WTC11 (cell line): ENCODE data around the gene HIVEP2. TPM values are rescaled to one million over a fixed set of nuclear protein-coding genes. Genes with fewer than 3 reads are reported as not detected.

ENCODE experiments used
- CREM ChIP-seq: sonication (generic); formaldehyde crosslinking; IDR thresholded peaks from 2 replicates; pipeline ENCODE4 v1.8.1; 2022; ENCODE audit warnings: mild to moderate bottlenecking, missing genetic modification reagents, moderate library complexity
- CTCF ChIP-seq: fragments of 200-600 bp; IDR thresholded peaks from 2 replicates; pipeline ENCODE4 v1.8.0; 2022; ENCODE audit warnings: antibody characterized with exemption
- E2F1 ChIP-seq: sonication (generic); formaldehyde crosslinking; IDR thresholded peaks from 2 replicates; pipeline ENCODE4 v1.8.0; 2022; ENCODE audit warnings: mild to moderate bottlenecking, missing genetic modification reagents
- ESRRA ChIP-seq: sonication (generic); formaldehyde crosslinking; IDR thresholded peaks from 2 replicates; pipeline ENCODE4 v1.8.1; 2022; ENCODE audit warnings: mild to moderate bottlenecking, missing genetic modification reagents, borderline replicate concordance
- FOXJ3 ChIP-seq: sonication (generic); formaldehyde crosslinking; IDR thresholded peaks from 2 replicates; pipeline ENCODE4 v1.9.0; 2021; ENCODE audit warnings: missing genetic modification reagents, mild to moderate bottlenecking, borderline replicate concordance
- FOXK1 ChIP-seq: sonication (generic); formaldehyde crosslinking; IDR thresholded peaks from 2 replicates; pipeline ENCODE4 v1.8.0; 2022; ENCODE audit warnings: mild to moderate bottlenecking, moderate library complexity, missing genetic modification reagents
- GABPB1 ChIP-seq: sonication (generic); formaldehyde crosslinking; IDR thresholded peaks from 2 replicates; pipeline ENCODE4 v1.8.1; 2023; ENCODE audit warnings: mild to moderate bottlenecking, missing genetic modification reagents
- HMGXB4 ChIP-seq: sonication (generic); formaldehyde crosslinking; IDR thresholded peaks from 2 replicates; pipeline ENCODE4 v1.8.1; 2023; ENCODE audit warnings: mild to moderate bottlenecking, moderate library complexity, missing genetic modification reagents
- IRF1 ChIP-seq: sonication (generic); formaldehyde crosslinking; IDR thresholded peaks from 2 replicates; pipeline ENCODE4 v1.8.0; 2023; ENCODE audit warnings: missing genetic modification reagents
- IRF2 ChIP-seq: sonication (generic); formaldehyde crosslinking; IDR thresholded peaks from 2 replicates; pipeline ENCODE4 v1.8.0; 2022; ENCODE audit warnings: low read depth, missing genetic modification reagents, borderline replicate concordance
- JUN ChIP-seq: sonication (generic); formaldehyde crosslinking; IDR thresholded peaks from 2 replicates; pipeline ENCODE4 v1.8.0; 2023; ENCODE audit warnings: mild to moderate bottlenecking, missing genetic modification reagents
- KAT7 ChIP-seq: sonication (generic); formaldehyde crosslinking; IDR thresholded peaks from 2 replicates; pipeline ENCODE4 v1.8.1; 2023; ENCODE audit warnings: missing genetic modification reagents, mild to moderate bottlenecking, borderline replicate concordance
- NFATC4 ChIP-seq: fragments of 250-450 bp; sonication (Bioruptor Pico); IDR thresholded peaks from 2 replicates; pipeline ENCODE4 v1.9.0; 2021; ENCODE audit warnings: mild to moderate bottlenecking
- OVOL2 ChIP-seq: fragments of 250-450 bp; sonication (Bioruptor Pico); IDR thresholded peaks from 2 replicates; pipeline ENCODE4 v1.9.0; 2021; ENCODE audit warnings: mild to moderate bottlenecking, borderline replicate concordance
- PRRX2 ChIP-seq: fragments of 250-450 bp; sonication (Bioruptor Pico); IDR thresholded peaks from 2 replicates; pipeline ENCODE4 v1.8.0; 2021; ENCODE audit warnings: mild to moderate bottlenecking
- RELA ChIP-seq: sonication (generic); formaldehyde crosslinking; IDR thresholded peaks from 2 replicates; pipeline ENCODE4 v1.8.1; 2022; ENCODE audit warnings: missing genetic modification reagents, mild to moderate bottlenecking, borderline replicate concordance
- TCF7 ChIP-seq: sonication (generic); formaldehyde crosslinking; IDR thresholded peaks from 2 replicates; pipeline ENCODE4 v1.8.0; 2022; ENCODE audit warnings: mild to moderate bottlenecking, low read depth, missing genetic modification reagents, moderate library complexity
- TEAD4 ChIP-seq: sonication (generic); formaldehyde crosslinking; IDR thresholded peaks from 2 replicates; pipeline ENCODE4 v1.8.0; 2022; ENCODE audit warnings: mild to moderate bottlenecking, missing genetic modification reagents
- ZBTB21 ChIP-seq: sonication (generic); formaldehyde crosslinking; IDR thresholded peaks from 2 replicates; pipeline ENCODE4 v1.8.1; 2023; ENCODE audit warnings: mild to moderate bottlenecking, missing genetic modification reagents, borderline replicate concordance
- ZNF121 ChIP-seq: sonication (generic); formaldehyde crosslinking; IDR thresholded peaks from 2 replicates; pipeline ENCODE4 v1.8.0; 2023; ENCODE audit warnings: missing genetic modification reagents
- ZNF138 ChIP-seq: sonication (generic); formaldehyde crosslinking; conservative IDR thresholded peaks from 2 replicates; pipeline ENCODE4 v1.8.1; 2022; ENCODE audit warnings: mild to moderate bottlenecking, moderate library complexity, missing genetic modification reagents
- ZNF396 ChIP-seq: fragments of 250-450 bp; sonication (Bioruptor Pico); IDR thresholded peaks from 2 replicates; pipeline ENCODE4 v1.8.0; 2021; ENCODE audit warnings: mild to moderate bottlenecking, moderate library complexity, borderline replicate concordance
- total RNA-seq: library from RNA; stranded (reverse); gene quantifications from 3 replicates; pipeline ENCODE4 v1.2.3, GENCODE V29; 2021
- TF ChIP-seq, protein P1 (sequence below): fragments of 250-450 bp; sonication (Bioruptor Pico); conservative IDR thresholded peaks from 2 replicates; pipeline ENCODE4 v1.9.0; 2021; ENCODE audit warnings: mild to moderate bottlenecking
- TF ChIP-seq, protein P2 (sequence below): sonication (generic); formaldehyde crosslinking; IDR thresholded peaks from 2 replicates; pipeline ENCODE4 v1.8.0; 2022; ENCODE audit warnings: mild to moderate bottlenecking, missing genetic modification reagents
- TF ChIP-seq, protein P3 (sequence below): sonication (generic); formaldehyde crosslinking; IDR thresholded peaks from 2 replicates; pipeline ENCODE4 v1.8.1; 2022; ENCODE audit warnings: low read depth, missing genetic modification reagents, borderline replicate concordance

HIVEP2 gene
- total RNA-seq, 1 experiment from 2014 or later, result 11.5 TPM

GRCh38 chr6:142926494-142927270 is 18.3 kb downstream of the HIVEP2 start (continued):
- TF ChIP-seq PRRX2 (CRISPR knock-in tag) (no peak), TEAD4 (CRISPR knock-in tag) (no peak), FOXJ3 (no peak), FOXK1 (CRISPR knock-in tag) (0 out of 2 replicates have a peak, but pooled peaks have one; percentile 21), KAT7 (peak; percentile 75; the same call in 1 of the 2 replicates), ZBTB21 (CRISPR knock-in tag) (no peak), ZNF396 (no peak), ZNF121 (CRISPR knock-in tag) (no peak), OVOL2 (CRISPR knock-in tag) (no peak), IRF2 (no peak), RELA (CRISPR knock-in tag) (no peak), ZNF138 (no peak), TCF7 (no peak), ESRRA (CRISPR knock-in tag) (0 out of 2 replicates have a peak, but pooled peaks have one; percentile 25), GABPB1 (peak; percentile 79), JUN (CRISPR knock-in tag) (no peak), CREM (no peak), CTCF (no peak), NFATC4 (CRISPR knock-in tag) (no peak), IRF1 (CRISPR knock-in tag) (no peak), HMGXB4 (CRISPR knock-in tag) (no peak; the same call in 1 of the 2 replicates), E2F1 (CRISPR knock-in tag) (no peak)
- TF ChIP-seq, protein P1, sequence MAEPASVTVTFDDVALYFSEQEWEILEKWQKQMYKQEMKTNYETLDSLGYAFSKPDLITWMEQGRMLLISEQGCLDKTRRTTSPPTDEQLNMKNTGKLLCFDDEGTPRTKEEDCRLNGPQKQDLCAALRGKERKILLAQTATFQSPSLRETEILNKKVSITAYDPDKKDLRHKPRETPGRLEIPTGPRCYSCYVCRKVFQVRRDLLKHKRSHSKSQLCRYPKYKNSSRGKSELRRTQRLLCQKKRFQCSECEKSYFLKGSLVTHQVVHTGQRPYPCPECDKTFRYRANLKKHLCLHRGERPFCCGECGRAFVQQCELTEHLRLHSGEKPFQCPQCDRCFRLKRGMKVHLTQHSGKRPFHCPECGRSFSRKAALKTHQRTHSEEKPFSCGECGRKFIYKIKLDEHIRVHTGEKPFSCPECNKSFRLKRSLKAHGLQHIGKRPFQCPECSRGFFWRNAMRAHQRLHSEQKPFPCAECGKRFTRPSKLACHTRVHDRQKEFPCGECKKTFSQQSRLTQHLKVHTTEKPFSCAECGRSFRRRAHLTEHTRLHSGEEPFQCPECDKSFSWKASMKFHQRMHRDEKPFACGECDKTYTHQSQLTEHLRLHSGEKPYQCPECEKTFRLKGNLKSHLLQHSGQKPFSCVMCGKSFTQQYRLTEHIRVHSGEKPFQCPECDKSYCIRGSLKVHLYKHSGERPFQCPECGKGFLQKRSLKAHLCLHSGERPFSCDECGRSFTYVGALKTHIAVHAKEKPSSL, result no peak
- TF ChIP-seq, protein P2, sequence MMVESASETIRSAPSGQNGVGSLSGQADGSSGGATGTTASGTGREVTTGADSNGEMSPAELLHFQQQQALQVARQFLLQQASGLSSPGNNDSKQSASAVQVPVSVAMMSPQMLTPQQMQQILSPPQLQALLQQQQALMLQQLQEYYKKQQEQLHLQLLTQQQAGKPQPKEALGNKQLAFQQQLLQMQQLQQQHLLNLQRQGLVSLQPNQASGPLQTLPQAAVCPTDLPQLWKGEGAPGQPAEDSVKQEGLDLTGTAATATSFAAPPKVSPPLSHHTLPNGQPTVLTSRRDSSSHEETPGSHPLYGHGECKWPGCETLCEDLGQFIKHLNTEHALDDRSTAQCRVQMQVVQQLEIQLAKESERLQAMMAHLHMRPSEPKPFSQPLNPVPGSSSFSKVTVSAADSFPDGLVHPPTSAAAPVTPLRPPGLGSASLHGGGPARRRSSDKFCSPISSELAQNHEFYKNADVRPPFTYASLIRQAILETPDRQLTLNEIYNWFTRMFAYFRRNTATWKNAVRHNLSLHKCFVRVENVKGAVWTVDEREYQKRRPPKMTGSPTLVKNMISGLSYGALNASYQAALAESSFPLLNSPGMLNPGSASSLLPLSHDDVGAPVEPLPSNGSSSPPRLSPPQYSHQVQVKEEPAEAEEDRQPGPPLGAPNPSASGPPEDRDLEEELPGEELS, result no peak
- TF ChIP-seq, protein P3, sequence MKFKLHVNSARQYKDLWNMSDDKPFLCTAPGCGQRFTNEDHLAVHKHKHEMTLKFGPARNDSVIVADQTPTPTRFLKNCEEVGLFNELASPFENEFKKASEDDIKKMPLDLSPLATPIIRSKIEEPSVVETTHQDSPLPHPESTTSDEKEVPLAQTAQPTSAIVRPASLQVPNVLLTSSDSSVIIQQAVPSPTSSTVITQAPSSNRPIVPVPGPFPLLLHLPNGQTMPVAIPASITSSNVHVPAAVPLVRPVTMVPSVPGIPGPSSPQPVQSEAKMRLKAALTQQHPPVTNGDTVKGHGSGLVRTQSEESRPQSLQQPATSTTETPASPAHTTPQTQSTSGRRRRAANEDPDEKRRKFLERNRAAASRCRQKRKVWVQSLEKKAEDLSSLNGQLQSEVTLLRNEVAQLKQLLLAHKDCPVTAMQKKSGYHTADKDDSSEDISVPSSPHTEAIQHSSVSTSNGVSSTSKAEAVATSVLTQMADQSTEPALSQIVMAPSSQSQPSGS (CRISPR knock-in tag), result no peak
